Stimulated activated CD4-positive, alpha-beta T cell treated with anti-CD3 and anti-CD28 coated beads, Interleukin-4, amount 100 ng/mL, for 1 hour (primary cell): Measurements from ENCODE around the gene SLC20A1.
A peak's percentile ranks its signal among the peaks of the same experiment; 100 is the strongest.
"Not testable (repeated sequence)": the region's sequence is repeated elsewhere in the genome, so short reads cannot be mapped to it uniquely, and the experiment has no call there.

Experiments
- DNase-seq: peaks from one replicate; pipeline ENCODE4 v3.0.0-alpha.2; 2020

Gene SLC20A1, protein sequence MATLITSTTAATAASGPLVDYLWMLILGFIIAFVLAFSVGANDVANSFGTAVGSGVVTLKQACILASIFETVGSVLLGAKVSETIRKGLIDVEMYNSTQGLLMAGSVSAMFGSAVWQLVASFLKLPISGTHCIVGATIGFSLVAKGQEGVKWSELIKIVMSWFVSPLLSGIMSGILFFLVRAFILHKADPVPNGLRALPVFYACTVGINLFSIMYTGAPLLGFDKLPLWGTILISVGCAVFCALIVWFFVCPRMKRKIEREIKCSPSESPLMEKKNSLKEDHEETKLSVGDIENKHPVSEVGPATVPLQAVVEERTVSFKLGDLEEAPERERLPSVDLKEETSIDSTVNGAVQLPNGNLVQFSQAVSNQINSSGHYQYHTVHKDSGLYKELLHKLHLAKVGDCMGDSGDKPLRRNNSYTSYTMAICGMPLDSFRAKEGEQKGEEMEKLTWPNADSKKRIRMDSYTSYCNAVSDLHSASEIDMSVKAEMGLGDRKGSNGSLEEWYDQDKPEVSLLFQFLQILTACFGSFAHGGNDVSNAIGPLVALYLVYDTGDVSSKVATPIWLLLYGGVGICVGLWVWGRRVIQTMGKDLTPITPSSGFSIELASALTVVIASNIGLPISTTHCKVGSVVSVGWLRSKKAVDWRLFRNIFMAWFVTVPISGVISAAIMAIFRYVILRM

DNA sequence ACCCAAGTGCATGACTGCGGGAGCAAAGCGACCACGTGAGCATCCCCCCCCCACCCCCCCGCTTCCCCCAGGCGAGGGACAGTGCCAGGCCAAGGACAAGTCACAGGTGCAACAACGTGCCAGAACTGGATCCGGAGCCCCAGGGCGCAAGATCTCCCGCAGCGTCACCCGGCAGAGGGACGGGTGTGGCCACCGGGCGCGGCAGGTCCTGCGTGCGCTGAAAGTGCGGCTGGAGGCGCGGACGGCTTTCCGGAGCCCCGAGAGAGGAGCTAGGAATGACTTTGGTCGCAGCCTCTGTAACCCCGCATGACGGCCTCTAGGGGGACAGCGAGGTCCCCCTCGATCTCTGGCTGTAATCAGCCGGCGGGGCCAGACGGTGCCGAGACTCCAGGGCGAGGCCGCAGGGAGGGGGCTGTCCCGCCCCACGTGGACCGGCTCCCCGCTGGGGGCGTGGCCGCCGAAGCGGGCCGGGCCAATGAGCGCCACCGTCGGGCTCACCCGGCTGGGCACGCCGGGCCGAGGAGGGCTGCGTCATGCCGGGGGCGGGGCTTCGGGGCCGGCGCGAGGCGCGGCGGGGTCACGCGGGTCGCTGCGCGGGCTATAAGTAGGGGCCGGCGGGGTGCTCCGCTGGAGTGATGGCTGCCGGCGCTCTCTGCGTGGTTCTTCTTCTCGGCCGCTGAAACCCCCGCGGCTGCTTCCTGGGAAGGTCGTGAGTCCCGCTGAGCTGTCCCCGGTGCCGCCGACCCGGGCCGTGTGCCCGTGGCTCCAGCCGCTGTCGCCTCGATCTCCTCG, at the start of gene SLC20A1:
TSS of gene SLC20A1 (plus strand) at position 630 of the 792 bp plus-strand sequence. CDS start 890 bp downstream, outside the sequence.
- peak; percentile 99 for DNase-seq

DNA sequence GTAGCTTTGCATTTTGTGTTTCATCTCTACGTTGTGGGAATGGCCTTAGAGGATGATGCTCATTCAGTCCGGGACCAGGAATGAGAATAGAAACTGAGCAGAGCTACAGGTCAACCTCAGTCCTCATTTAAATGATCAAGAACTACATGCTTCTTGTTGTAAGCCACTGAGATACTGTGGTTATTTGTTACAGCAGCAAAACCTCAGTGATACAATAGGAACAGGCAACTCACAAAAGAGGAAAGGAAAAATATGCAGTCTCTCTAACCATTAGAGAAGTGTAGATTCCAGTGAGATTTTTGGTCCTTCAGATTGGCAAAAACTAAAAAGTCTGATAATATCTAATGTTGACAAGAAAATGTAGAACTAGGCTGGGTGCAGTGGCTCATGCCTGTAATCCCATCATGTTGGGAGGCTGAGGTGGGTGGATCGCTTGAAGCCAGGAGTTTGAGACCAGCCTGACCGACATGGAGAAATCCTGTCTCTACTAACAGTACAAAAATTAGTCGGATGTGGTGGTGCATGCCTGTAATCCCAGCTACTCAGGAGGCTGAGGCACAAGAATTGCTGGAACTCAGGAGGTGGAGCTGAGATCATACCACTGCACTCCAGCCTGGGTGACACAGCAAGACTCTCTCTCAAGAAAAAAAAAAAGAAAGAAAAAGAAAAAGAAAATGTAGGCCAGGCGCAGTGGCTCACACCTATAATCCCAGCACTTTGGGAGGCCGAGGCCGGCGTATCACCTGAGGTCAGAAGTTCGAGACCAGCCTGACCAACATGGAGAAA, 48.0 kb upstream of the SLC20A1 start:
- DNase-seq, result no peak

DNA sequence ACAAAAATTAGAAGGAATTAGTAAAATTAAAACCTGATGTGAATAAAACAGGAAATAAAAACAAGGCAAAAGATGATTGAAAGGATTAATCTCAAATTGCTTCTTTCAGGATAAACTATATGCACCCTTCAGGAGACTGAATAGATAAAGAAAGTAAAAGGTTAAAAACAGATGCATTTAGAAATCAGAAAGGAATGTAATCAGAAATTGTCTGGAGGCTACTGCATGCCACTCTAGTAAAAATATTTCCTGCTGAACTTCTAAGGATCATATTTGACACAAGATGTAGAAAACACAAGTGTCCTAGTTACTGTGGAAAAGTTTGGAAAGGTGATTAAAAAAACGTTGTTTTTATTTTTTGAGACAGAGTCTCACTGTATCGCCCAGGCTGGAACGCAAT, 45.1 kb upstream of the SLC20A1 start:
- no peak for DNase-seq

DNA sequence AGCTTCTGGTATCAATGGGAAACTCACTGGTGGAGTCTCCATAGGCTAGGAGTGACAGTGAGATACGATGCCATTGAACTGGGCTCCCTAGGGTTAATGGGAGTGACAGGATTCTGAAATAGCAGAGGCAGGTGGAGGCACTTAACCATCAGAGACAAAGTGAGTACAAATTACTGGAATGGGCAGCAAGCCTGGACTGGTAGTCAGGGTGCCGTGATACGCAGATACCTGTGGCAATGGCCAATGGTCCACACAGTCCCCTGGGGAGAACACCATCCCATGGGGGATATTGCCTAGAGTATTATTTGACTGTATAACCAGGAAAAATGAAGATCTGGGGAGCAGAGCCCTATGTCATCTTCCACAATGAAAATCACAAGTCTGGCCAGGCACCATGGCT, 44.0 kb upstream of the SLC20A1 start:
- DNase-seq, result no peak

DNA sequence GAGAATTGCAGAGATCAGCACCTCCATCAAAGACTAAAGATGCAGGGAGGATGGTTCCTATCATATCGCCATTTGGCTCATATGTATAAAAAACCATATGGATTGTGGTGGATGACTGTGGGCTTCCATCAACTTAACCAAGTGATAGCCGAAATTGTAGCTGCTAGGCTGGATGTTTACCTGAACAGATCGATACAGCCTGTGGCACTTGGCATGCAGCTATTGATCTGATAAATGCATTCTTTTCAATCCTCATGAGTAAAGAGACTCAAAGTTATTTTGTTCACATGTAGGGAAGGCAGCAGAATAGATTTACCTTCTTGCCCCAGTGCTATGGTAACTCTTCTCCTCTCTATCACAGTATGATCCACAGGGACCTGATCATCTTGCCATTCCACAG, 42.8 kb upstream of the SLC20A1 start:
- DNase-seq, result no peak

DNA sequence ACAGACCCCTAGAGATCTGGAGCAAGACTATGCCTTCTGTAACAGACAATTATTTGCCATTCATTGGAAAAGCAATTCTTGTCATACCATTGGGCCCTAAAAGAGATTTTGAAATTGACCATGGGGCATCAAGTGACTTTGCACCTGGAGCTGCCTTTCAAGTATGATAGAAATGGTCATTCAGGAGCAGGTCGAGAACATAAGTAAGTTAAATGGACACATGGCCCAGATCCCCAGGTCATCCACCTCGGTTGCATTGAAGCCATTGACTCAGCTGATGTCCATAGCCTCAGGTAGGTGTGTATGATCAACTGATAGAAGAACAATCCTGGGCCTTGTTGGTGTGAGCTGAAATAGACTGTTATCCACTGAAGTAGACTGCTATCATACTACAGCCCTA, 42.0 kb upstream of the SLC20A1 start:
- no peak for DNase-seq

DNA sequence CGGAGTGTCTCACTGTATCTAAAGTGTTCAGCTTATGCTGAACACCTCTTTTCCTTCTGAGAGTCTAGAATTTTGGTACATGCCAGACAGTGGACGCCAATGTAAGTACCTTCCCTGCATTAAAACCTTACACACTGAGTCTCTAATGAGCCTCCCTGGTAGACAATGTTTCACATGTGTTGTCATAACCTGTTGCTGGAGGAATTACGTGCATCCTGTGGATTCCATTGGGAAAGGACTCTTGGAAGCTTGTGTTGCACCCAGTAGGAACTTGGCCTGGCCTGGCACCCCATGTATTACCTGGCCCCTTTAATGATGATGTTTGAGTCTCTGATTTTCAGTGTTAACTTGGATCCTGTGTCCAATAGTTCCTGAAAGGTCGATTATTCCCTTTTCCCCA, 40.8 kb upstream of the SLC20A1 start:
- no peak for DNase-seq

DNA sequence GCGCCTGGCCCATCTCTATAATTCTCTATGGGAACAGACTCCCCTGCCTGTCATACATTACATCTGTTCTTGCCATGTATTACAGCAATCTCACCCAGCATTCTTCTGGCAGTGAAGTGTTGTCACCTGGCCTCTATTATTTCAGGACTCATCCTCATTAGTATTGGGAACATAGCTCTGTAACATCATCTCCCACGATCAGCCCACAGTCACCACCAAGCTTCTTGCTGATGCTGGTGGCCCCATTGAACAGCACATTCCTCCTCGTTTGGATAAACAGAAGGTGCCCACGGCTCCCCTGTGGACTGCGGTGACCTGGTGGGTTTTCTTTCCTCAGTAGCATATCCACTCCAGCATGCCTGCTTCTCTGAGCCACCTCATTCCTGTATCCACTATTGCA, 39.8 kb upstream of the SLC20A1 start:
- DNase-seq, result no peak

DNA sequence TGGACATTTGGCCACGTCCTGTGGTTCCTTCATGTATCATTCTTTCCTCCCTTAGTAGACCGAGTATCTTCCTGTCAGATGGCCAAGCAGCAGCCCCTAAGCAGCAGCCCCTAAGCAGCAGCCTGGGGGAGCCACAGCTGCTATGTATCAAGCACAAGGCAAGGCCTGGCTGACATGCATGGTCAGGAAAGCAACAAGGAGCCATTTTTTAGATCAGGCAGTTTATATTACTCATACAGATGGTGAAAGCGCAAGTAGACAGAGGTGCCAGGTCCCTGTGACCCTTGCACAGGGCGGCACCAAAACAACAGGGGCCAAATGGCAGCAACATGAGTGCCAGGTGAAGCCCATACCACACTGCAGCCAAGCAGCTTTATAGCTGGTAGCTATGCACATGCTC, 39.2 kb upstream of the SLC20A1 start:
- DNase-seq, result no peak

DNA sequence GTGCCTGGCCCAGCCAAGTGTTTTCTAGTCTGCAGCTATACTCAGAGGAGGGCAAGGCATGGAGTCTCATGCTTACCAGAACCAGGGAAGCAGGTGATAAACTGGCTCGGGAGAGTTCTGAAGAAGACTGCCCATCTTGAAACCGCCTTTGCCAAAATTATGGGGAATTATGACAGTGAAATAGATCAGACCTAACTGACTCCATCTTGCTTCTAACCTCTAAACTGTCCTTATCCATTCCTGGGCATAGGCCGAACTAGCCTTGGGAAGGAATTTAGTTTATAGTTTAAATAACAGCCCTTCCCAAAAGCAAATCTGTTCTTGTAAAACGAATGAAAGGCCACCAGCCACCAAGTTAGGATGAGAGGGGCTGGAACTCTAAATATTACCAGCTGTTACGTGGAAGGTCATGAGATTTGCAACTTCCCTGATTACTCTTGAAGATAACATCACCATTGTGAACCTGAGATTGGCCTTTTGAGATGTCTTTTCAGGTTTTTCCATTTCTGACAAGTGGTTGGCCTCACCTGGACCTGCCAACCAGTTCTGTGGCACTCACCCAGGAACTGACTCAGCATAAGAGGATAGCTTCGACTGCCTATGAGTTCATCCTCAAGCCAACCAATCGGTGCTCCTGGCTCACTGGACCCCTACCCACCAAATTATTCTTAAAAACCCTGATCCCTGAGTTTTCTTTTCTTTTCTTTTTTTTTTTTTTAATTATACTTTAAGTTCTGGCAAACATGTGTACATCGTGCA, 37.9 kb upstream of the SLC20A1 start:
- no peak for DNase-seq

DNA sequence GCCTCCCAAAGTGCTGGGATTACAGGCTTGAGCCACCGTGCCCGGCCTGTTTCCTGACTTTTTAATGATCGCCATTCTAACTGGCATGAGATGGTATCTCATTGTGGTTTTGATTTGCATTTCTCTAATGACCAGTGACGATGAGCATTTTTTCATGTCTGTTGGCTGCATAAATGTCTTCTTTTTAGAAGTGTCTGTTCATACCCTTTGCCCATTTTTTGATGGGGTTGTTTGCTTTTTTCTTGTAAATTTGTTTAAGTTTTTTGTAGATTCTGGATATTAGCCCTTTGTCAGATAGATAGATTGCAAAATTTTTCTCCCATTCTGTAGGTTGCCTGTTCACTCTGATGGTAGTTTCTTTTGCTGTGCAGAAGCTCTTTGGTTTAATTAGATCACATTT, 36.4 kb upstream of the SLC20A1 start:
- DNase-seq, result not testable (repeated sequence)

DNA sequence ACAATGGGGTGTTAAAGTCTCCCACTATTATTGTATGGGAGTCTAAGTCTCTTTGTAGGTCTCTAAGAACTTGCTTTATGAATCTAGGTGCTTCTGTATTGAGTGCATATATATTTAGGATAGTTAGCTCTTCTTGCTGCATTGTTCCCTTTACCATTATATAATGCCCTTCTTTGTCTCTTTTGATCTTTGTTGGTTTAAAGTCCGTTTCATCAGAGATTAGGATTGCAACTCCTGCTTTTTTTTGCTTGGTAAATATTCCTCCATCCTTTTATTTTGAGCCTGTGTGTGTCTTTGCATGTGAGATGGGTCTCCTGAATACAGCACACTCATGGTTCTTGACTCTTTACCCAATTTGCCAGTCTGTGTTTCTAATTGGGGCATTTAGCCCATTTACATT, 33.5 kb upstream of the SLC20A1 start:
- not testable (repeated sequence) for DNase-seq

DNA sequence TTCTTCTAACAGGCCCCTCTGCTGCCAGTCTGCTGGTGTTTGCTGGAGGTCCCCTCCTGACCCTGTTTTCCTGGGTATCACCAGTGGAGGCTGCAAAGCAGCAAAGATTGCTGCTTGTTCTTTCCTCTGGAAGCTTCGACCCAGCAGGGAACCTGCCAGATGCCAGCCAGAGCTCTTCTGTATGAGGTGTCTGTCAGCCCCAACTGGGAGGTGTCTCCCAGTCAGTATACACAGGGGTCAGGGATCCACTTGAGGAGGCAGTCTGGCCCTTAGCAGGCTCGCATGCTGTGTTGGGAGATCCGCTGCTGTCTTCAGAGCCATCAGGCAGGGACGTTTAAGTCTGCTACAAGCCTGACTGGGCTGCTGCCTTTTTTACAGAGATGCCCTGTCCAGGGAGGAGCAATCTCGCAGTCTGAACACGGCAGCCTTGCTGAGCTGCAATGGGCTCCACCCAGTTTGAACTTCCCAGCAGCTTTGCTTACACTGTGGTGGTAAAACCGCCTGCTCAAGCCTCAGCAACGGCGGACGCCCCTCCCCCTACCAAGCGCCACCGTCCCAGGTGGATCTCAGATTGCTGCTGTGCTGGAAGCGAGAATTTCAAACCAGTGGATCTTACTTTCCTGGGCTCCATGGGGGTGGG, 31.4 kb upstream of the SLC20A1 start:
- DNase-seq, result no peak

DNA sequence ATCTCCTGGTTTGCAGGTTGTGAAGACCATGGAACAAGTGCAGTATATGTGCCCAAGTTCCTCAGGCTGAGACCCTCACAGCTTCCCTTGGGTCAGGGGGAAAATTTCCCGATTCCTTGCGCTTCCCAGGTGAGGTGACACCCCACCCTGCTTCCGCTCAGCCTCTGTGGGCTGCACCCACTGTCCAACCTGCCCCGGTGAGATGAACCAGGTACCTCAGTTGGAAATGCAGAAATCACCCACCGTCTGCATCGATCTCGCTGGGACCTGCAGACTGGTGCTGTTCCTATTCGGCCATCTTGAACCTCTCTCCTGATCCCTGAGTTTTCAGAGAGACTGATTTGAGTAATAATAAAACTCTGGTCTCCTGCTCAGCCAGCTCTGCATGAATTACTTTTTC, 30.7 kb upstream of the SLC20A1 start:
- no peak for DNase-seq

DNA sequence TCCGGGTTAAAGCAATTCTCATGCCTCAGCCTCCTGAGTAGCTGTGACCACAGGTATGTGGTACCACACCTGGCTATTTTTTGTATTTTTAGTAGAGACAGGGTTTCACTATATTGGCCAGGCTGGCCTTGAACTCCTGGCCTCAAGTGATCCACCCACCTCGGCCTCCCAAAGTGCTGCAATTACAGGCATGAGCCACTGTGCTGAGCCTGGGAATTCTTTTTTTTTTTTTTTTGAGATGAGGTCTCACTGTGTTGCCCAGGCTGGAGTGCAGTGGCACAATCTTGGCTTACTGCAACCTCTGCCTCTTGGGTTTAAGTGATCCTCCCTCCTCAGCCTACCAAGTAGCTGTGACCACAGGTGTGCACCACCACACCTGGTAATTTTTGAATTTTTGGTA, 29.9 kb upstream of the SLC20A1 start:
- not testable (repeated sequence) for DNase-seq

DNA sequence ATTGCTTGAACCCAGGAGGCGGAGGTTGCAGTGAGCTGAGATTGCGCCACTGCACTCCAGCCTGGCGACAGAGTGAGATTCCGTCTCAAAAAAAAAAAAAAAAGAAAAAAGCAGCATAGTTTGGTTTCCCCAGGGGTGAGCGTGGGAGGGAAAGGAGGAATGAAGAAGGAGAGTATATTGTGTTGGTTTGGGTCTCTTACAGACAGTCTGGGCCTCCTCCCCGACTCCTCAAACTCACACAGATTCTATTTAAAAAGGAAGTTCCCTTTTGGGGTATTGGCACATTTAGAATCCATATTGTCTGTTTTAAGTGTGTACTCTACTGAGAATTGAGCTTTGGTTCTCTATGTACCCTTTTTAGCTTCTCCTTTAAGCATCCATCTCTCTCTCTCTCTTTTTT, 27.4 kb upstream of the SLC20A1 start:
- no peak for DNase-seq

DNA sequence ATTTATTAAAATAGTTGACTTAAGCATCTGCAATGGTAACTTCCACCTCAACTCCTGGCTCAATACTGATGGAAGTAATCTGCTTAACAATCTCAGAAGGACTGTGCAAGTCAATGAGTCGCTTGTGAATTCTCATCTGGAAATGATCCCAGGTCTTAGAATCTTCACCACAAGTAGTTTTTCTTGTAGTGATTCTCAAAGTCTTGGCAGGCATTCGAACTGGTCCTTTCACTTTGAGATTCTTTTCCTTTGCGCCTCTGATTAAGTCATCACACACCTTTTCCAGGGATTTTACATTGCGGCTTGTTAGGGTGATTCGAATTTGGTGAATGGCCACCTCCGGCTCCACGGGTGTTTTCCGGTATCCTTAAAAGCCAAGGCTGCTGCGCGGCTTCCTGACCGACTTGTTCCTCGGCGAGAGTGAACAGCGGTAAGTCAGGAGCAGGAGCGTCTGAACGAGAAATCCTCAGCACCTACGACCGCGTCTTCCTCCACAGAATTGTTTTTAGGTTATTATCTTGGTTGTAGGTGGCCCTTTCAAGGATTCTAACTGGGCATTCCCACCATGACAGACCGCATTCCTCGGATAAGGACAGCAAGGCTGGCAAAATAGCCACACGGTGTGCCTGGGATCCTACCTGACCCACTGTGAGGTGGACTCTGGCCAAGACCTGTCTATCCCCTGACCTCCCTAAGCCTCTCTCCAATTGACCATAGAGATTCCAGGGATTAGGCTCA, 23.8 kb upstream of the SLC20A1 start:
- no peak for DNase-seq

DNA sequence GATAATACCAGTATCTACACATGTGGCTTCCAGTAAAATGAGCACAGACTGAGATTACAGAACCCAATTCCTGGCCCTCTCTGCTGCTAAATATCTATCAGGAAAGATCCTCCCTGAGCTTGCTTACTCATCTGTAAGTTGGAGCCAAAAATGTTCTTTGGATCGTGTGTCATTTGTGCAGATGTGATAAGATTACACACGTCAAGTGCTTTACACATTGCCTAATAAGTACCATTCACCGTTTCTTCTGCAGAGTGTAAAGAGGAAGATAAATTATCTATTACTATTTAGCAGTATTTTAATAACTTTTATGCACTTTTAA, 23.2 kb upstream of the SLC20A1 start:
- DNase-seq, result no peak

DNA sequence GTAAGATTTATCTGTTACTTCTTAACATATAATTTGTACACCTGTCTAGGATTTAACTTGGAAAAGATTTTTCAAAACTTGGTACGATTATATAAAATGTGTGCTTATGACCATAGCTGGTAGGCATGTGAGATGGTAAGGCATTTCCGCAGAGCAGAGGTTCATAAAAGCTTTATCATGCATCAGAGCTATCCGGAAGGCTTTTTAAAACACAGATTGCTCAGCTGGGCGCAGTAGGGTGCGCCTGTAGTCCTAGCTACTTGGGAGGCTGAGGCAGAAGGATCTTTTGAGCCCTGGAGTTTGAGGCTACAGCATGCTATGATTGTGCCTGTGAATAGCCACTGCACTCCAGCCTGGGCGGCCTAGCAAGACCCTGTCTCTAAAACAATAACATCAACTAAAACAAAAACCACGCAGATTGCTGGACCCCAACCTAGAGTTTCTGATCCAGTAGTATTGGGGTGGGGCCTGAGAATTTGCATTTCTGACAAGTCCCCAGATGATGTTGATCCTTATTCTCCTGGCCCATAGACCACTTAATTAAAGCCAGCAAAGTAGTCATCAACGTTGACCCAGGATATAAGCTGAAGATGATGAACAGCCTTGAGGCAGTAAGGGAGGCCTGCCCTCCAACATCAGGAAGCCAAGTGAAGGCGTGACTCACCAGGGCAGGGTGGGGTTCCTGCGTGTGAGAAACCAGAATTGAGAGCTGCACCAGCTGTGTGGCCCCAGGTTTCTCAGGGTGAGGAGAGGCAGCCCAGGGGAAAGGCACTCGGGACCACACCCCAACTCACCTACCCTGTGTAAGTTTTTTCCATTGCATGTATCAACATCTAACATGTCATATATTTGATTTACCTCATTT, 21.6 kb upstream of the SLC20A1 start:
- DNase-seq, result peak; percentile 66
